Stimulated activated CD4-positive, alpha-beta T cell treated with anti-CD3 and anti-CD28 coated beads, Interleukin-12 subunit alpha, Interleukin-12 subunit beta, amount 100 ng/mL, for 4 hours (primary cell): ENCODE results near the gene ARHGAP26.

Source experiments
- DNase-seq: peaks from one replicate; pipeline ENCODE4 v3.0.0-alpha.2; 2020

ARHGAP26 gene

DNA sequence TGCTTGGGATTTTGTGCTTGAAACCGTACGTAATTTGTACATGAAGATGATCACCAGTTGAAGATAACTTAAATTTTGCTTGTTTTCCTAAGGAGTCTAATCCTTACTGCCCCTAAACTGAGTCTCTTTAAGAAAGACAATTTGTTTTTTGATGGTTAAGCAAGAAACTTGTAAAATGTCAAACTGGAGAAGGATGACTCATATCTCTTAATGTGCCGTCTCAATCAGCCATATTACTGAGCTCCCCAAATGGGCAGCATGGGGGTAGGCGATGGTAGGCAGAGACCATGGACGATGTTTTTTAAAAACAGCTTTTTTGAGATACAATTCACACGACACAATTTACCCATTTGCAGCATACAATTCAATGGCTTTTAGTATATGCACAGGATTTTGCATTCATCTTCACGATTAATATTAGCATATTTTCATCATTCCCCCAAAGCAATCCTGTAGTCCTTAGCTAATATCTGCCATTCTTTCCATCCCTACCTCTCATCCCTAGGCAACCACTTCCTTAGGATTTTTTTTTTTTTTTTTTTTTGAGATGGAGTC lies 14.3 kb downstream of the ARHGAP26 start:
- no peak for DNase-seq

DNA sequence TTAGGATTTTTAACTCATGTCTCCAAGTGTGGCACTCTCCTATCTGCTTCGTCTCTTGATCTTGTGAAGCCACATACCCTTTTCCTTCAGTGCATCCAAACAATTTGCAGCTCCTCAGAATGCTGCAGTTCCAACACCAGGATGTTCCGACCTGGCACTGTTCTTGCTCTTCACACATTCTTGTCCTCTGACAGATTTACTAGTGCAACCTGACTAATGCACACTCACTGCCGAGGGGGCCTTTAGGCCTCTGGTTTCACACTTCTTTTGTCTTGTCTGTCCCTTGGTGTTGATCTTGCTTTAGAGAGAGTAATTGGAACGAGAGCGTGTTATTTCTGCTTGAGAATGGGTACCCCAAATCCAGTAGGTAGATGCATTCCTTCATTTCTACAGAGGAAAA lies 15.0 kb downstream of the ARHGAP26 start:
- DNase-seq = no peak

- no peak for DNase-seq
Observed at GRCh38 chr5:142789206-142789605, 19.0 kb downstream of the ARHGAP26 start.

- no peak for DNase-seq
Observed at GRCh38 chr5:142792012-142792864, 22.1 kb downstream of the ARHGAP26 start.

GRCh38 chr5:142792865-142793232 lies 22.7 kb downstream of the ARHGAP26 start:
- DNase-seq = no peak

- no peak for DNase-seq
Observed at GRCh38 chr5:142794537-142794936, 24.4 kb downstream of the ARHGAP26 start.

DNA sequence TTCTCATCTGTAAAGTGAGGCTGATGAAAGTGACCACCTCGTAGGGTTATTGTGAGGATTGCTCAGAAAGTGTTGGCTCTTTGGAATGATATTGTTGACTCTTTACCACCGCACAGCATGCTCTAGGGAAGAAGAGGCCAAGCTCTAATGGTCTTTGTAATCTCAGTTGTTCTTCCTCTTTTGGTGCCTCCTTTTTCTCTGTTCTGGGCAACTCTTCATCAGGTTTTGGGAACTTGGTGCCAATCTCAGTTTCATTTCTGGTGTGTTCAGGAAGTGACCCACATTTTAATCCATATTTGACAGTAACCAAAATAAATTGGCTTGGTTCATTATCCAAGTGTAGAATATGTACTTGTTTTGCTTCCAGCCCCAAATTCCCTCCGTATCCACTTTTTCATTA lies 25.1 kb downstream of the ARHGAP26 start:
- DNase-seq = no peak

GRCh38 chr5:142796492-142797109 lies 26.4 kb downstream of the ARHGAP26 start:
- DNase-seq = no peak

DNA sequence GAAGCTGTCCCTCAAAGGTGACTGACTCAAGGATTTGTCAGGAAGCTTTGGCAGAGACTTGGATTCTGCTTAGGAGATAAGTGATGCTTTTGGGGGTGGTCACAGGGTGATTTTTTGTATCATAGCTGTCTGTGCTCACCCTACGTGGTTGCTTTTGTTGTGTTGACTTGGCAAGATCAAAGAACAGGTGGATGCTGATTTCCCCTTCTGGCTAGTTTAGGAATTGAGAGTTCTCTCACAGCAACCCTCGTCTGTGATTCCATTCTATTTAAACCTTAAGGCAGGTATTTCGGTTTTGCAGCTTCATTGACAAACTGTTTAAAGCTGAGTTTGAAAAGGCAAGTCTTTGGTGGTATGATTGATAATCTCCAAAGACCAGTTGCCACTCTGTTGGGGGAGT lies 27.2 kb downstream of the ARHGAP26 start:
- no peak for DNase-seq

DNA sequence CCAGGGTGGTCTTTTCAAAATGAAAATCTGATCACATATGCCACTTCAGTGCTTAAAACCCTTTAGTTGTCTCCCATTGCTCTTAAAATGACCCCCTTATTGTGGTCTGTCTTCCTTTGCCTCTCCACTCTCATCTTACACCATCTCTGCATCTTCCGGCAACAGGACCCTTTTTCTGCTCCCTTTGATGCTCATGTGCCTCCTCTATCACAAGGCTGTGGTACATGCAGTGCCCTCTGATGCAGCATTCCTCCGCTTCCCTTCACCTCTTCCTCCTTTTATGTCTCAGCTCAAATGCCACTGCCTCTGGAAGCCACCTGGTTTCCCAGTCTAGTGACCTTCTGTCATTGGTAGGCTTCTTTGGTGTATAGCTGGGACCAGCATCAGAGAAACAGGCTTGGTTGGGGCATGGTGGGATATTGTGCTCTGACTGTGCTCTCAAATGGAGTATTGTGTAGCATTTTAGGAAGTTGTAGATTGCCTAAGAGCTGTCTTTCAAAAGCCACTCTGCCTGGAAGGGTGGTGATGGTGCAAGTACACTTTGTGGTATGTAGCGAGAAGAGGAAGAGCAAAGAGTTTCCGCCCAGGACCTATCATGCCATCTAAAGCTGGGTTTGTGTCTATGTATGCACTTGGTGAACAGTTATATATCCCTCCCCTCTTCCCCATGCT lies 28.1 kb downstream of the ARHGAP26 start:
- DNase-seq = no peak

DNA sequence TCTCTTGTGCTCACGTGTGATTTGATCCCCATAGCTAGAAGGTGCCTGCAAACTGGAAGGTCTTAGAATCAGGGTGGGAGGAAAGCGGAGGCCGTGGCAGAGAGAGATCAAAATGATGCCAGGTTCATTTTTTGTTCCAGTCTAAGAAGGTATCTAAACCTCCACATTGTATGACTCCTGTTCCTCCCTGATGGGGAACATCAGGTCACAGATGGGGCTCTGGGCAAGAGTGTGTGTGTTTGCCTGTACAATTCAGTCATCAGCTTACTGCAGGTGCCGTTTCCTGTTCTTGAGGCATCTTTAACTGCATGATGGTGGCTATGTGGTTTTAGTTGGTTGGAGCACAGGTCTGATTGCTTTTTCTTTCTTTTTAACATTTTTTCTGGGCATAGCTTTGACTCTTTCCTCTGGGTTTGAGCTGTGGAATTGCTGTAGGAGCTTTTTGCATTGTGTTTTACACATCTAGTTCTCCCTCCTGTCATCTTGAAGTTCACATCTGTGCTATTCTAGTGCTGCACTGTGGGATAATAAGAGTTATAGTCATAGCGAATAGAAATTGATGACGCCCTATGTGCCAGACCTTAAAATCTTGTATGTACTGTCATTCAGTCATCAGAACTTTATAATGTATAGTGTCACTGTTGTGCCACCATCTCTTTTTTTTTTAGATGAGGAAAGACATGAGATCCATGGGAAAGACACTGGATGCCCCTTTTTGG lies 30.8 kb downstream of the ARHGAP26 start:
- DNase-seq = no peak

DNA sequence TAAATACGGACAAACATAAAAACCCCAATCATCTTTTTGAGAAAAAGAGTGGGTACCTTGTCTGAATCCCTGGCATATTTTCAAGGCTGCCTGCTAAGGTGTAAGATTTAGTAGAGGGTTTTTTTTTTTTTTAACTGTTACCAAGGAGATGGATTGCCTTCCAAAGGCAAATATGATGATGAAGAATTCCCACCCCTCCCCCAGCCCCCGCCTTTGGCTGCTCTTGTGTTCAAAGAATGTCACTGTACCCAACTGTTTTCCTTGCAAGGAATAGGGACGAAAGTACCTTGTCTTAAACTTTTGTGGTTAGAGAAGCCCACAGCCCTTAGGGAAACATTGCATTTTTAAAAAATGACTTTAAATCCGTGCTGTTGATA lies 31.3 kb downstream of the ARHGAP26 start:
- DNase-seq = no peak

- DNase-seq = no peak
Observed at GRCh38 chr5:142803428-142804125, 33.4 kb downstream of the ARHGAP26 start.

GRCh38 chr5:142805339-142805738 lies 35.2 kb downstream of the ARHGAP26 start:
- no peak for DNase-seq

- DNase-seq = no peak
Observed at GRCh38 chr5:142806841-142807267, 36.7 kb downstream of the ARHGAP26 start.

DNA sequence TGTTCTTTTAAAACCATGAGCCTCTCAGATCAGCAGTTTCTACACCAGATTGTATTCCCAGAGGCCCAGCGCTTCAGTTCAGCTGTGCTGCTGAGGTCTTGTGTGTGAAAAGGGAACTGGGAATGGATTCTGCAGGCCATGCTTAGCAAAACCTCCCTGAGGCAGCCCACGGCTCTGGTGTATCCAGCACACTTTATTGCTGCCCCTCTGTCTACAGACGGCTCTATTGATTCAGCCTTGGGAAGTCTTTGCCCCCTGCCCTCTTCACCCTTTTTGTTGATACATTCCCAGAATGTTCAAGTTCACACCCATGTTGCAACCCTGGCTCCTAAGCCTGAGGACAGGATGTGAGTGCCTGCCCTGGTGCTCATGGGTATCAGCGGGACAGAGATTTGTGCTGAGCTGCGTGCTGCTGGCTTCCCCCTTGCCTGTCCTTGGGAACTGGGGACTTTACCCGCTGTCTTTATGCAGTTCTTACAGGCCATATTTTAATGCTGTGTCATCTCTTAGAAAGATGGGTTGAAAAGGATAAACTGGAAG lies 37.3 kb downstream of the ARHGAP26 start:
- no peak for DNase-seq

DNA sequence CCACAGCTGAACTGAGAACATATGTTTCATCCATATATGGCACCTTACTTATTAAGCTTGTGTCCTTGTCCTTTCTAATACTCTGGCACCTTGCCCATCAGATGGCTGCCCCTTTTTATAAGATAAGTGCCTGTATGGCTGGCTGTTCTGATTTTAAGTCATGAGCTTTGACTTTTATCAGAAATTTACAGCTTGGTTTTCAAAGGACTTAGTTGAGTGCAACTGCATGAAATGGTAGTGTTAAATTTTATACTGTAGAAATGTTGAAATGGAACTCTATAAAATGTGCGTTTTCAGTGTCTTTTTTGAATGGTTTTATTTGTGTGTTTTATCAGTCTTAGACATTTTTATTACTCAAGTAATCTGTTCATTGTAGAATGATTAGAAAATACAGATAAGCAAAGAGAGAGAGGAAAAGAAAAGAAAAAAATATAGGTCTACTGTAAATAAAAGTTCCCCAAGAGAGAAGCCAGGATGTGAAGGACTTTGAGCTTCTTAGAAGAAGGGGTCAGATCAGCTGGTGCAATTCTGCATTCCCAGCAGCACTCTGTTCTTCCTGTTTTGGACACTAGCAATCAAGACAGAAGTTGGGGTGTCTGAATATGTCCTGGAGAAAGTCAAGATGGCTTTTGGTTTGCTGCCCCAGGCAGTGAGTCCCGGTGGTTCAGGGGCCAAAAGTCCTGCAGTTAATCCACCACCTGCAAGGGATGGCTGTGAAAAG lies 38.9 kb downstream of the ARHGAP26 start:
- DNase-seq = no peak

DNA sequence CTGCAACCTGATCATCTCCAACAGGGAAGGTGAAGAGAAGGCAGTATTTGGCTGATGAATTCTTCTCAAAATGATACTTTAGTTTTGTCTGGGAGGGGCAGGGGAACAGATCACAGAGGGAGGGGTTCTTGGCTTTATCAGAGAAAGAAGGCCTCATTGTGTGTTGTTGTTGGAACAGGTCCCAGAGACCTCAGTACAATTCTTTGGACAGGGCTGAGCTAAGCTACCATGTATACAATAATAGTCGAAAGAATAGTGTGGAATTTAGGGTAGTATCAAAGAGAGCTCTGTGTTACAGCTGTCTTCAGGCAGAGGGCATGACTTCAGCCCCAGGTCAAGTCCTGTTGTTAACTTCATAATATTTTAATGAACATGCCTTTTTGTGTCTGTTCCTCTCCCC lies 39.9 kb downstream of the ARHGAP26 start:
- DNase-seq = no peak

DNA sequence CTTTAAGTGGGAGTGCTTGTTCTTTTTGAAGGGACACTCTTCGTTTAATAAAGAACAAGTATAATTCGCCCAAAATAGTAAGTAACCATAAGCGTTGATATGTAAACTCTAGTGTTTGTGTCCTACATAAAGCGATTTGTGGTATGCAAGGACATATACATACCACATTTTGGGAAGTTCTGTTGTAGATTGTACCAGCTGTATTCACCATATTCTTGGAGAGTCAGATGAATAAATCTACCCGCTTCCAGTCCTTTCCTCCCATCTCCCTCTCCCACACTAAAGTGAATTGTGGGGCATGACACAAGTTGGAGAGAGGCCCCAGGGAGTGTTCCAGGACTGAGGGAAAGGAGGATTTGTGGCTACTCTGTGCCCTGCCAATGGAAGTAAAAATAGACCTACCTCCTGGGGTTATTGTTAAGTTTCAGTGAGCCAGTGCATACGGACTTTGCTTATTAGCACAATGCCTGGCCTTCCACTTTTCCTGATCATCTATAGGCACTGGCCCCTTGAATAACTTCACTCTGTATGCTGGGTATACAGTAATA lies 40.6 kb downstream of the ARHGAP26 start:
- no peak for DNase-seq

- no peak for DNase-seq
Observed at GRCh38 chr5:142811866-142812557, 41.8 kb downstream of the ARHGAP26 start.
